HepG2 (cell line): ENCODE measurements around the gene HDAC4. TPM values are rescaled to one million over a fixed set of nuclear protein-coding genes. Genes with fewer than 3 reads are reported as not detected.

Source experiments
- ATAC-seq: fragments of 200-7000 bp; cut with Tn5 transposase; 3 replicates; pipeline ENCODE4 v1.9.1; 2020; ENCODE audit warnings: mild to moderate bottlenecking, moderate library complexity
- BruUV-seq: library from RNA; stranded (reverse); fragments of 400-500 nt; replicated peaks from 2 replicates; lab custom pipeline; 2021; lab: Mats Ljungman, UMichigan
- CTCF ChIA-PET: fragments of 300-600 bp; formaldehyde crosslinking; extraction: SDS; loops from one replicate; lab custom pipeline; 2021; ENCODE audit warnings: low total read pairs, inconsistent platforms, low intra/inter-chr PET ratio; lab: Yijun Ruan, JAX
- POLR2A ChIA-PET: fragments of 350-600 bp; sonication (Branson Sonifier 250); formaldehyde crosslinking; loops from one replicate; lab custom pipeline; 2020; ENCODE audit warnings: antibody characterized with exemption, inconsistent platforms; lab: Yijun Ruan, JAX
- DNase-seq: peaks from one replicate; pipeline ENCODE4 v3.0.0-alpha.2; 2015; ENCODE audit warnings: low spot score
- FAIRE-seq: peaks from 3 replicates; lab custom pipeline; 2011; peaks lifted over from hg19 to GRCh38; lab: Jason Lieb, UNC
- H2AFZ ChIP-seq: one replicate; pipeline ENCODE4 v1.6.1; 2011; ENCODE audit warnings: low read length, inconsistent platforms
- H3K27ac ChIP-seq: fragments of 300-600 bp; 3 replicates; pipeline ENCODE4 v1.8.0; 2011; ENCODE audit warnings: mixed run types, mild to moderate bottlenecking, mixed read lengths, low read length, inconsistent platforms; ENCODE audit not compliant: insufficient read depth; ENCODE audit errors: extremely low read length
- H3K27me3 ChIP-seq, 2 experiments: fragments of 200-600 bp in 1 of 2; 2 replicates in 1 of 2; 3 replicates in 1 of 2; pipeline versions ENCODE4 v1.6.0 to v1.8.0; 2011; ENCODE audit warnings: low read length in 2 of 2, mild to moderate bottlenecking in 2 of 2, moderate library complexity in 2 of 2, inconsistent platforms in 1 of 2; ENCODE audit not compliant: insufficient read depth in 2 of 2, control insufficient read depth in 1 of 2
- H3K36me3 ChIP-seq, 2 experiments: fragments of 200-600 bp in 1 of 2; replicated peaks in 1 of 2; 2 replicates in 1 of 2; 3 replicates in 1 of 2; pipeline versions ENCODE4 v1.5.1 to v1.8.0; 2011; ENCODE audit warnings: low read length in 2 of 2, inconsistent platforms in 1 of 2; ENCODE audit not compliant: insufficient read depth in 2 of 2, control insufficient read depth in 1 of 2
- H3K4me1 ChIP-seq: 2 replicates; pipeline ENCODE4 v1.5.1; 2012; ENCODE audit warnings: low read length, inconsistent platforms; ENCODE audit not compliant: insufficient read depth
- H3K4me2 ChIP-seq: 2 replicates; pipeline ENCODE4 v1.6.0; 2011; ENCODE audit warnings: low read depth, low read length, inconsistent platforms
- H3K4me3 ChIP-seq, 3 experiments: fragments of 200-600 bp in 1 of 3; sonication (generic), shearing (Covaris generic) in 1 of 3; replicated peaks in 1 of 3; 2 replicates each; pipeline ENCODE4 v1.5.1; 2011 to 2016; ENCODE audit warnings: low read length in 3 of 3, inconsistent platforms in 2 of 3, low read depth in 2 of 3, mild to moderate bottlenecking in 2 of 3, control low read depth in 1 of 3, mixed read lengths in 1 of 3; ENCODE audit not compliant: insufficient read depth in 1 of 3
- H3K79me2 ChIP-seq: one replicate; pipeline ENCODE4 v1.6.1; 2011; ENCODE audit warnings: low read length, inconsistent platforms; ENCODE audit not compliant: insufficient read depth
- H3K9ac ChIP-seq: 2 replicates; pipeline ENCODE4 v1.6.0; 2011; ENCODE audit warnings: mild to moderate bottlenecking, low read depth, low read length, inconsistent platforms; ENCODE audit not compliant: insufficient read depth
- H3K9me3 ChIP-seq: 2 replicates; pipeline ENCODE4 v1.5.1; 2012; ENCODE audit warnings: mild to moderate bottlenecking, low read length
- H4K20me1 ChIP-seq: 2 replicates; pipeline ENCODE4 v1.6.0; 2011; ENCODE audit warnings: inconsistent platforms, mild to moderate bottlenecking, low read length, moderate library complexity; ENCODE audit not compliant: insufficient read depth
- CREB1 ChIP-seq, 2 experiments: fragments of 450-650 bp in 1 of 2; IDR thresholded peaks; 2 replicates each; pipeline ENCODE4 v1.6.1; 2016 to 2017; ENCODE audit warnings: control low read depth in 1 of 2, mild to moderate bottlenecking in 1 of 2, missing compliant biosample characterization in 1 of 2, missing genetic modification characterization in 1 of 2
- EP300 ChIP-seq, 3 experiments: sonication (generic) in 1 of 3; formaldehyde crosslinking in 1 of 3; IDR thresholded peaks; 2 replicates each; pipeline versions ENCODE4 v1.5.1 to v1.6.1; 2011 to 2020; ENCODE audit warnings: low read depth in 2 of 3, low read length in 2 of 3, borderline replicate concordance in 1 of 3, improper control_type of control experiment in 1 of 3, mild to moderate bottlenecking in 1 of 3, missing genetic modification reagents in 1 of 3, moderate library complexity in 1 of 3
- HNRNPL ChIP-seq: fragments of 200-400 bp; formaldehyde crosslinking; IDR thresholded peaks from 2 replicates; pipeline ENCODE4 v1.6.1; 2017; ENCODE audit warnings: mild to moderate bottlenecking, low read depth, low read length
- KAT8 ChIP-seq: IDR thresholded peaks from 2 replicates; pipeline ENCODE4 v1.6.1; 2016; ENCODE audit warnings: missing genetic modification reagents, missing compliant biosample characterization
- ONECUT2 ChIP-seq: sonication (generic); formaldehyde crosslinking; IDR thresholded peaks from 2 replicates; pipeline ENCODE4 v1.4.0; 2020; ENCODE audit warnings: missing genetic modification reagents
- TBP ChIP-seq: sonication (generic); formaldehyde crosslinking; IDR thresholded peaks from 2 replicates; pipeline ENCODE4 v1.5.0; 2020; ENCODE audit warnings: missing genetic modification reagents
- ZMYM3 ChIP-seq: sonication (generic); formaldehyde crosslinking; IDR thresholded peaks from 2 replicates; pipeline ENCODE4 v1.5.1; 2020; ENCODE audit warnings: mild to moderate bottlenecking, missing genetic modification reagents
- ZNF30 ChIP-seq: sonication (generic); formaldehyde crosslinking; IDR thresholded peaks from 2 replicates; pipeline ENCODE4 v1.5.0; 2020; ENCODE audit warnings: mild to moderate bottlenecking, missing genetic modification reagents
- ZNF776 ChIP-seq: sonication (generic); formaldehyde crosslinking; IDR thresholded peaks from 2 replicates; pipeline ENCODE4 v1.4.0; 2020; ENCODE audit warnings: mild to moderate bottlenecking, missing genetic modification reagents
- WGBS: methylation state at CpG from one replicate; pipeline ENCODE4 v1.1.6; 2017; ENCODE audit warnings: low lambda C conversion rate; 5-methylcytosine and 5-hydroxymethylcytosine counted together
- in situ Hi-C: cut with HindIII; loops from 2 replicates; pipeline ENCODE4 v1.10.0; 2017; ENCODE audit warnings: low pct_unique_long_range_greater_than_20kb; ENCODE audit not compliant: extremely low pct_ligation_motif_present
- intact Hi-C: fragments of 100-400 bp; cut with micrococcal nuclease; formaldehyde crosslinking; loops from one replicate; pipeline ENCODE4 v1.10.0; 2022; ENCODE audit not compliant: unreplicated experiment
- polyA plus RNA-seq, 8 experiments: library from polyadenylated mRNA; depleted of rRNA in 3 of 8; stranded (reverse) in 7 of 8; unstranded in 1 of 8; fragments of >200 nt; fragmentation: Illumina TruSeq in 4 of 8; extraction: Trizol in 4 of 8; gene quantifications; 2 replicates each; pipeline versions ENCODE4 v1.2.1 to v1.2.3, GENCODE V29; 2011 to 2016; ENCODE audit warnings: low read depth in 4 of 8, missing spikeins in 1 of 8, mixed read lengths in 1 of 8; ENCODE audit not compliant: insufficient read depth in 1 of 8
- total RNA-seq, 5 experiments: library from RNA; depleted of rRNA; stranded (reverse); fragments of >200 nt; fragmentation: Illumina TruSeq; extraction: Trizol; gene quantifications; 2 replicates each; pipeline ENCODE4 v1.2.3, GENCODE V29; 2016; ENCODE audit warnings: low read depth in 1 of 5
- TF ChIP-seq, protein P1 (sequence below): sonication (generic); formaldehyde crosslinking; IDR thresholded peaks from 2 replicates; pipeline ENCODE4 v1.5.0; 2020; ENCODE audit warnings: mild to moderate bottlenecking, missing genetic modification reagents

The HDAC4 gene
- total and polyA plus RNA-seq, 2 of the 13 experiments (the other 11 are each of a cell fraction or from before 2014, with no cell fraction given): 10.1 to 11.5 TPM

DNA sequence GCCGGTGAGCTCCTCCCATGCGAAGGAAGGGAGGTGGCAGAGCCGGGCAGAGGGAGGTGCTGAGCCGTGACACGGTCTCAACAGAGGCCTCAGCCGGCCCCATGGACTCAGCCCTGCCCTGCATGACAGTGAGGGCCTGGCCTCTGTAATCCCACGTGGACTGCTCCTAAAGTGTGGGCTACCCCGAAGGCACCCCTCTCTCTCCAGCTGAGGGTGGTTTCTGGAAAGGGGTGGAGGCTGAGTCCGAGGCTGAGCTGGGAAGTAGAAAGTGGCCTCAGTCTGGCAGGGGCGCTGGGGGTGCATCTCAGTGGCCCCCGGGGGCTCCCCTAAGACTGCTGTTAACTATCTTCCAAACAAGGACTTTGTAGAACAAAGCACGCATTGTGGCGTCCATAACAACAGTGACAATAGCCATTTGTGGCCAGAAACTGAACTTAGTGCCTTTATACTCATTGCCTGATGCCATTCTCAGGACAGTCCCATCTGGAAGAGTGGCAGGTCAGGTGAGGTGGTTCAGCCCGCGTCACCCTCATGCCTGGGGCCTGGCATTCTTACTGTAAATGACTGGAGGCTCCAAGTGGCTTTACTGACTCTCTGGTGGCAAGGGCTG, 360.6 kb downstream of the HDAC4 start (continued):
- TF ChIP-seq EP300 (IDR thresholded peaks at IDR 0.05; ENCODE audit: low read depth in 2 of 2, low read length in 2 of 2) (peak in 1 of 2 experiments; percentile 34; a peak in 1 of 4 replicates), EP300 (CRISPR knock-in tag; IDR thresholded peaks at IDR 0.05; ENCODE audit: borderline replicate concordance) (no peak), CREB1 (IDR thresholded peaks at IDR 0.05) (peak; percentile 10; the same call in 1 of the 2 replicates), CREB1 (CRISPR knock-in tag; IDR thresholded peaks at IDR 0.05) (peak; percentile 41; the same call in 1 of the 2 replicates), ZNF776 (CRISPR knock-in tag) (no peak), KAT8 (0 out of 2 replicates have a peak, but pooled peaks have one; percentile 38), TBP (CRISPR knock-in tag) (no peak)
- TF ChIP-seq, all 625 proteins: peak for 55

- no peak for DNase-seq
- Histone ChIP-seq H3K9me3 (no peaks in the 10 kb centered on the region), H3K4me3 (no peak overlapping the region), H2AFZ (no peak overlapping the region), H3K9ac (peak overlapping the region; percentile 50; the same call in 1 of the 2 replicates), H3K4me2 (peak overlapping the region; percentile 82; the same call in 1 of the 2 replicates), H3K79me2 (no peaks in the 10 kb centered on the region), H3K27me3 (peaks cover 0 to 34% of the 10 kb centered on the region in 2 experiments; a peak in 3 of 5 replicates), H3K4me1 (peaks cover 22% of the 10 kb centered on the region), H3K36me3 (no peaks in the 10 kb centered on the region), H4K20me1 (no peaks in the 10 kb centered on the region), H3K27ac (no peak overlapping the region)
- ATAC-seq: no peak
- 77% methylated on average over 9 of the region's 11 CpGs for WGBS
- in situ Hi-C loops (loop anchor here (5.0 kb wide), 1 partner anchor 68 kb away; no protein-coding TSS in a partner anchor), intact Hi-C loops (loop anchor here (10.0 kb wide), 1 partner anchor 845 kb away; no protein-coding TSS in a partner anchor)
- ChIA-PET CTCF (no interaction called here), POLR2A (no interaction called here)
- TF ChIP-seq ZMYM3 (CRISPR knock-in tag): 0 out of 2 replicates have a peak, but pooled peaks have one; percentile 12
- no peak for TF ChIP-seq ONECUT2 (CRISPR knock-in tag)
- TF ChIP-seq HNRNPL: 0 out of 2 replicates have a peak, but pooled peaks have one; percentile 10
- TF ChIP-seq ZNF30 (CRISPR knock-in tag): no peak
- TF ChIP-seq, protein P1, sequence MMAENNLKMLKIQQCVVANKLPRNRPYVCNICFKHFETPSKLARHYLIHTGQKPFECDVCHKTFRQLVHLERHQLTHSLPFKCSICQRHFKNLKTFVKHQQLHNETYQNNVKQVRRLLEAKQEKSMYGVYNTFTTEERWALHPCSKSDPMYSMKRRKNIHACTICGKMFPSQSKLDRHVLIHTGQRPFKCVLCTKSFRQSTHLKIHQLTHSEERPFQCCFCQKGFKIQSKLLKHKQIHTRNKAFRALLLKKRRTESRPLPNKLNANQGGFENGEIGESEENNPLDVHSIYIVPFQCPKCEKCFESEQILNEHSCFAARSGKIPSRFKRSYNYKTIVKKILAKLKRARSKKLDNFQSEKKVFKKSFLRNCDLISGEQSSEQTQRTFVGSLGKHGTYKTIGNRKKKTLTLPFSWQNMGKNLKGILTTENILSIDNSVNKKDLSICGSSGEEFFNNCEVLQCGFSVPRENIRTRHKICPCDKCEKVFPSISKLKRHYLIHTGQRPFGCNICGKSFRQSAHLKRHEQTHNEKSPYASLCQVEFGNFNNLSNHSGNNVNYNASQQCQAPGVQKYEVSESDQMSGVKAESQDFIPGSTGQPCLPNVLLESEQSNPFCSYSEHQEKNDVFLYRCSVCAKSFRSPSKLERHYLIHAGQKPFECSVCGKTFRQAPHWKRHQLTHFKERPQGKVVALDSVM (CRISPR knock-in tag): peak; percentile 34; the same call in 1 of the 2 replicates
- BruUV-seq: no TSS peak
- no peak for FAIRE-seq
Observed at GRCh38 chr2:239039479-239039861, 361.4 kb downstream of the HDAC4 start.
